Trophoblast cell (in vitro differentiated cells and primary cell): Measurements from ENCODE around the gene ITGB8.

Source experiments
- DNase-seq, 2 donors: peaks; one replicate each; pipeline ENCODE4 v3.0.0-alpha.2; 2016
- H2AFZ ChIP-seq: 2 replicates; pipeline ENCODE4 v1.6.1; 2013; ENCODE audit warnings: low read length, moderate library complexity, mild to moderate bottlenecking; ENCODE audit not compliant: insufficient read depth, poor library complexity
- H2AK5ac ChIP-seq: 2 replicates; pipeline ENCODE4 v1.6.1; 2013; ENCODE audit warnings: mild to moderate bottlenecking, low read length
- H2BK120ac ChIP-seq: 2 replicates; pipeline ENCODE4 v1.6.1; 2013; ENCODE audit warnings: low read length, mild to moderate bottlenecking, moderate library complexity; ENCODE audit not compliant: insufficient read depth, poor library complexity
- H2BK12ac ChIP-seq: 2 replicates; pipeline ENCODE4 v1.6.1; 2013; ENCODE audit warnings: mild to moderate bottlenecking, low read length, moderate library complexity
- H2BK5ac ChIP-seq: 2 replicates; pipeline ENCODE4 v1.6.1; 2013; ENCODE audit warnings: low read length, low read depth, moderate library complexity, mild to moderate bottlenecking; ENCODE audit not compliant: poor library complexity
- H3K14ac ChIP-seq: 2 replicates; pipeline ENCODE4 v1.6.1; 2013; ENCODE audit warnings: mild to moderate bottlenecking, low read length
- H3K18ac ChIP-seq: 2 replicates; pipeline ENCODE4 v1.6.1; 2013; ENCODE audit warnings: mild to moderate bottlenecking, low read length
- H3K23ac ChIP-seq: 2 replicates; pipeline ENCODE4 v1.6.1; 2013; ENCODE audit warnings: low read length
- H3K27ac ChIP-seq: 2 replicates; pipeline ENCODE4 v1.5.1; 2013; ENCODE audit warnings: low read depth, mild to moderate bottlenecking, inconsistent platforms, low read length, moderate library complexity
- H3K27me3 ChIP-seq: 2 replicates; pipeline ENCODE4 v1.6.1; 2013; ENCODE audit warnings: inconsistent platforms, mild to moderate bottlenecking, low read length, moderate library complexity; ENCODE audit not compliant: insufficient read depth
- H3K36me3 ChIP-seq, 2 experiments: 1 replicate in 1 of 2; 2 replicates in 1 of 2; pipeline ENCODE4 v1.6.1; 2013; ENCODE audit warnings: low read length in 2 of 2, mild to moderate bottlenecking in 2 of 2, moderate library complexity in 1 of 2; ENCODE audit not compliant: insufficient read depth in 2 of 2, control insufficient read depth in 1 of 2
- H3K4ac ChIP-seq: 2 replicates; pipeline ENCODE4 v1.6.1; 2013; ENCODE audit warnings: low read depth, mild to moderate bottlenecking, low read length, moderate library complexity
- H3K4me1 ChIP-seq, 2 experiments: 1 replicate in 1 of 2; 2 replicates in 1 of 2; pipeline ENCODE4 v1.6.1; 2013; ENCODE audit warnings: low read length in 2 of 2, mild to moderate bottlenecking in 2 of 2, moderate library complexity in 1 of 2; ENCODE audit not compliant: insufficient read depth in 2 of 2, control insufficient read depth in 1 of 2
- H3K4me2 ChIP-seq: 2 replicates; pipeline ENCODE4 v1.6.1; 2013; ENCODE audit warnings: inconsistent platforms, mild to moderate bottlenecking, low read length, moderate library complexity
- H3K4me3 ChIP-seq: 2 replicates; pipeline ENCODE4 v1.5.1; 2013; ENCODE audit warnings: mild to moderate bottlenecking, low read depth, low read length, inconsistent platforms
- H3K79me1 ChIP-seq: one replicate; pipeline ENCODE4 v1.6.1; 2013; ENCODE audit warnings: low read length
- H3K79me2 ChIP-seq: 2 replicates; pipeline ENCODE4 v1.6.1; 2013; ENCODE audit warnings: low read length, mild to moderate bottlenecking; ENCODE audit not compliant: control insufficient read depth, insufficient read depth, poor library complexity
- H3K9ac ChIP-seq: 2 replicates; pipeline ENCODE4 v1.6.1; 2013; ENCODE audit warnings: mild to moderate bottlenecking, low read length
- H3K9me3 ChIP-seq: 2 replicates; pipeline ENCODE4 v1.6.1; 2013; ENCODE audit warnings: low read depth, mild to moderate bottlenecking, control low read depth, inconsistent platforms, low read length; ENCODE audit not compliant: insufficient read depth
- H4K12ac ChIP-seq: 2 replicates; pipeline ENCODE4 v1.6.1; 2013; ENCODE audit warnings: low read depth, mild to moderate bottlenecking, low read length, moderate library complexity
- H4K8ac ChIP-seq: 2 replicates; pipeline ENCODE4 v1.6.1; 2013; ENCODE audit warnings: low read depth, mild to moderate bottlenecking, low read length, moderate library complexity
- H4K91ac ChIP-seq: one replicate; pipeline ENCODE4 v1.6.1; 2013; ENCODE audit warnings: low read depth, mild to moderate bottlenecking, low read length, moderate library complexity
- WGBS: extraction: QIAGEN DNeasy Blood & Tissue Kit; methylation state at CpG from one replicate; pipeline ENCODE4 v1.1.7; 2013; ENCODE audit warnings: missing lambda C conversion rate; ENCODE audit not compliant: insufficient read length, insufficient coverage; ENCODE audit errors: extremely low coverage; 5-methylcytosine and 5-hydroxymethylcytosine counted together

ITGB8 gene

GRCh38 chr7:20374399-20374798 lies 43.7 kb downstream of the ITGB8 start:
- no peak overlapping the region for H3K4ac ChIP-seq
- H3K9ac ChIP-seq, result no peak overlapping the region
- no peaks in the 10 kb centered on the region for H3K27me3 ChIP-seq
- H3K14ac ChIP-seq, result no peak overlapping the region
- H2AFZ ChIP-seq, result no peak overlapping the region
- H4K12ac ChIP-seq, result no peak overlapping the region
- H2AK5ac ChIP-seq, result no peak overlapping the region
- H2BK12ac ChIP-seq, result no peak overlapping the region
- no peaks in the 10 kb centered on the region for H3K79me2 ChIP-seq
- WGBS, result no CpG with 5 or more reads among the region's 1 CpG
- no peak overlapping the region for H2BK120ac ChIP-seq
- no peak overlapping the region for H4K91ac ChIP-seq
- no peak overlapping the region for H3K4me2 ChIP-seq
- no peaks in the 10 kb centered on the region for H3K4me1 ChIP-seq
- H4K8ac ChIP-seq, result no peak overlapping the region
- no peak for DNase-seq
- H3K27ac ChIP-seq, result no peak overlapping the region
- no peak overlapping the region for H2BK5ac ChIP-seq
- H3K9me3 ChIP-seq, result no peaks in the 10 kb centered on the region
- H3K23ac ChIP-seq, result no peak overlapping the region
- no peaks in the 10 kb centered on the region for H3K79me1 ChIP-seq
- H3K36me3 ChIP-seq, result no peaks in the 10 kb centered on the region
- no peak overlapping the region for H3K4me3 ChIP-seq
- H3K18ac ChIP-seq, result no peak overlapping the region

DNA sequence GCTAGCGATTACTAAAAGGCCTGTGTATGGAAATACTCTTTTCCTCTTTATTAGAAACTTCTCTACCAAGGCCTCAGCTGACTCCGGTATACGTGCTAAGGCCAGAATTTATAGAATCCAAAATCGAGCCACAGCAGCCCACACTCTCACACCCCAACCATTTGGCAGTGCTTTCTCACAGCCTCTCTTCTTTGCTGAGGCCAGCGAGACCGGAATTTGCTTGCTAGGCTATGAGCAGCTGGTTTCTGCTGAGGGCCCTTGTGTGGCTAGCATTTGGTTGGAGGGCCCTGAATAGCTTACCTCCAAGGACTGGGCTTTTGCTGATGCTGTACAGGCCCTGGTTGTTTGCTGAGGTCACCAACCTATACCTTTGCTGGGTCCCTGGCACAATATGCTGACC lies 46.1 kb downstream of the ITGB8 start:
- Histone ChIP-seq H3K14ac (no peak overlapping the region), H3K4me2 (no peak overlapping the region), H3K4me1 (no peaks in the 10 kb centered on the region), H2BK12ac (no peak overlapping the region), H2AK5ac (no peak overlapping the region), H3K9me3 (no peaks in the 10 kb centered on the region), H4K12ac (no peak overlapping the region), H3K27me3 (no peaks in the 10 kb centered on the region), H3K27ac (no peak overlapping the region), H3K9ac (no peak overlapping the region), H3K79me2 (no peaks in the 10 kb centered on the region), H3K4ac (no peak overlapping the region), H2BK120ac (no peak overlapping the region), H3K23ac (no peak overlapping the region), H3K36me3 (no peaks in the 10 kb centered on the region), H2AFZ (no peak overlapping the region), H4K91ac (no peak overlapping the region), H3K79me1 (no peaks in the 10 kb centered on the region), H3K18ac (no peak overlapping the region), H3K4me3 (no peak overlapping the region), H2BK5ac (no peak overlapping the region), H4K8ac (no peak overlapping the region)
- no CpG with 5 or more reads among the region's 6 CpGs for WGBS
- no peak for DNase-seq

DNA sequence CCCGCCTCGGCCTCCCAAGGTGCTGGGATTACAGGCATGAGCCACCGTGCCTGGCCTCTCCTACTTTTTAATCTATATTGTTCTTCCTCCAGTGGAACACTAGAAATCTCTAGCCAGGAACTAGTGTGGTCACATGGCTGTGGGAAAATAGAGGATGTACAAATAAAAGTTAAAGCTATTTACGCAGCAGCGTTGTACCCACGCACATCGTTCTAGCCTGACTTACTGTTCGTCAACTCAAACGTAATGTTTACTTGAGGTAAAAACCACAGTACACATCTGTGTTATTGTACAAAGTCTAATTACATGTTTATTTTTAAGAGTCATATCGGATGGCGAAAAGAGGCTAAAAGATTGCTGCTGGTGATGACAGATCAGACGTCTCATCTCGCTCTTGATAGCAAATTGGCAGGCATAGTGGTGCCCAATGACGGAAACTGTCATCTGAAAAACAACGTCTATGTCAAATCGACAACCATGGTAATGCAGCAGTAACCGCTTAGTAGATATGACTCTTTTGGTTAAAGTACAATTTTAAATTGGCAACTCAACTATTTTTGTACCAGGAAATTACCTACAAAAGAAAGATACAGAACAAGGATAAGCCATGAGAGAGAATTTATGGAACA lies 50.8 kb downstream of the ITGB8 start:
- Histone ChIP-seq H3K4me1 (no peaks in the 10 kb centered on the region), H3K27ac (no peak overlapping the region), H3K79me2 (no peaks in the 10 kb centered on the region), H3K36me3 (no peaks in the 10 kb centered on the region), H4K91ac (no peak overlapping the region), H3K27me3 (no peaks in the 10 kb centered on the region), H3K4ac (no peak overlapping the region), H3K18ac (no peak overlapping the region), H2AFZ (no peak overlapping the region), H2BK120ac (no peak overlapping the region), H2AK5ac (no peak overlapping the region), H4K12ac (no peak overlapping the region), H3K4me2 (no peak overlapping the region), H3K14ac (no peak overlapping the region), H2BK5ac (no peak overlapping the region), H3K79me1 (no peaks in the 10 kb centered on the region), H3K23ac (no peak overlapping the region), H2BK12ac (no peak overlapping the region), H4K8ac (no peak overlapping the region), H3K9me3 (no peaks in the 10 kb centered on the region), H3K4me3 (no peak overlapping the region), H3K9ac (no peak overlapping the region)
- no CpG with 5 or more reads among the region's 17 CpGs for WGBS
- no peak for DNase-seq

DNA sequence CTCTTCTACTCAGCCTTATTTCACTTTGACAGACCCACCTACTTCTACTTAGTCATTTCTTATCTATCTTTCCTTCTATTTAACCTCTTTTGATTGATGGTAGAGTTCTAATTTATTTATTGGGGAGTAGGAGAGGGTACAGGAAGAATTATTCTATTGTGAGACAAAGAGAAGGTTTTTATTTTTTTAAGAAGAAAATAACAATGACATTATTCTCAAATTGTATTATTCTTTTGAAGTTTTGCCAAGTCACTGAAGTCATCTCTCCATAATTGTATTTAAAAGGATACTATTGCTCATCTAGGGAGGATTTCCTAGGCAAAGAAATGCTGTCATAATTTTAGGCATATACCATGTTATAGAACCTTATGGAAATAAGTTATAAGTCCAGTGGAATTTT lies 52.7 kb downstream of the ITGB8 start:
- H2AFZ ChIP-seq, result no peak overlapping the region
- no peak overlapping the region for H3K14ac ChIP-seq
- no peak overlapping the region for H3K27ac ChIP-seq
- no peak overlapping the region for H3K23ac ChIP-seq
- H3K9ac ChIP-seq, result no peak overlapping the region
- no peaks in the 10 kb centered on the region for H3K9me3 ChIP-seq
- H3K27me3 ChIP-seq, result no peaks in the 10 kb centered on the region
- H3K79me1 ChIP-seq, result no peaks in the 10 kb centered on the region
- no peaks in the 10 kb centered on the region for H3K4me1 ChIP-seq
- no peak overlapping the region for H2BK120ac ChIP-seq
- H3K79me2 ChIP-seq, result no peaks in the 10 kb centered on the region
- DNase-seq, result no peak
- H2BK12ac ChIP-seq, result no peak overlapping the region
- H3K4me3 ChIP-seq, result no peak overlapping the region
- H3K18ac ChIP-seq, result no peak overlapping the region
- H4K12ac ChIP-seq, result no peak overlapping the region
- no peaks in the 10 kb centered on the region for H3K36me3 ChIP-seq
- no peak overlapping the region for H2BK5ac ChIP-seq
- H3K4ac ChIP-seq, result no peak overlapping the region
- no peak overlapping the region for H4K91ac ChIP-seq
- H3K4me2 ChIP-seq, result no peak overlapping the region
- no peak overlapping the region for H2AK5ac ChIP-seq
- H4K8ac ChIP-seq, result no peak overlapping the region
